SK-N-MC (cell line): Measurements from ENCODE around the gene WAC.

Source experiments
- DNase-seq: peaks from one replicate; pipeline ENCODE4 v3.0.0-alpha.2; 2011; ENCODE audit warnings: low read depth, low spot score
- H3K27ac ChIP-seq: fragments of 200-600 bp; sonication (generic); 2 replicates; pipeline ENCODE4 v1.5.1; 2016; ENCODE audit warnings: mixed run types
- H3K36me3 ChIP-seq: fragments of 200-600 bp; sonication (generic); 2 replicates; pipeline ENCODE4 v1.6.1; 2017; ENCODE audit warnings: antibody characterized with exemption, low read length, mixed read lengths; ENCODE audit not compliant: insufficient read depth
- H3K4me3 ChIP-seq: fragments of 200-600 bp; sonication (generic); 2 replicates; pipeline ENCODE4 v1.5.1; 2016
- H3K9ac ChIP-seq: fragments of 200-600 bp; sonication (generic); 2 replicates; pipeline ENCODE4 v1.8.0; 2017; ENCODE audit warnings: mixed run types, mixed read lengths; ENCODE audit not compliant: insufficient read length
- H3K9me3 ChIP-seq: fragments of 200-600 bp; sonication (generic); 2 replicates; pipeline ENCODE4 v1.6.1; 2017; ENCODE audit warnings: low read depth, mild to moderate bottlenecking, antibody characterized with exemption, low read length, moderate library complexity, mixed read lengths
- EZH2 ChIP-seq: fragments of 200-600 bp; sonication (generic); IDR thresholded peaks from one replicate; pipeline ENCODE4 v1.6.1; 2017; ENCODE audit warnings: antibody characterized with exemption
- FOXP2 ChIP-seq: optimal IDR thresholded peaks from 2 replicates; pipeline ENCODE3; 2011; ENCODE audit warnings: mild to moderate bottlenecking, moderate library complexity; ENCODE audit not compliant: insufficient read depth; ENCODE audit errors: extremely low read length, control extremely low read depth
- POLR2AphosphoS5 ChIP-seq: IDR thresholded peaks from 2 replicates; pipeline ENCODE4 v1.6.1; 2012; ENCODE audit warnings: mild to moderate bottlenecking, low read depth, low read length, borderline replicate concordance

The WAC gene

DNA sequence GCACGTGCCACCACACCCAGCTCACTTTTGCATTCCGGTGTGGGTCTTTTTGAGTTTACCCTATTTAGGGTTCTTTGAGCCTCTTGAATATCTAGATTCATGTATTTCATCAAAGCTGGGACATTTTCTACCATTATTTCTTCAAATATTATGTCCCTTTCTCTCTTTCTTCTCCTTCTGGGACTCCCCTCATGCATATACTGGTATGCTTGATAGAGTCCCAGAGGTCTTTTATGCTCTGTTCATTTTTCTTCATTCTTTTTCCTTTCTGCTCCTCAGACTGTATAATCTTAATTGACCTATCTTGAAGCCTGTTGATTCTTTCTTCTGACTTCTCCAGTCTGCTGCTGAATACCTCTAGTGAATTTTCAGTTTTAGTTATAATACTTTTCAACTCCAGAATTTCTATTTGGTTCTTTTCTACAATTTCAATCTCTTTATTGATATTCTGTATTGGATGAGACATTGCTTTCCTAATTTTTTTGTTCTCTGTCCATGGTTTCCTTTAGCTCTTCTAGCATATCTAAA is 9.1 kb upstream of the WAC start:
- no peak for DNase-seq
- Histone ChIP-seq H3K9ac (no peak overlapping the region), H3K27ac (no peak overlapping the region), H3K9me3 (no peaks in the 10 kb centered on the region), H3K4me3 (no peak overlapping the region), H3K36me3 (peaks cover 11% of the 10 kb centered on the region; the same call in 1 of the 2 replicates)
- TF ChIP-seq EZH2 (no peak), FOXP2 (no peak), POLR2AphosphoS5 (no peak)

- Histone ChIP-seq H3K9ac (no peak overlapping the region), H3K4me3 (no peak overlapping the region; the same call in 1 of the 2 replicates), H3K36me3 (peaks cover 20% of the 10 kb centered on the region), H3K9me3 (no peaks in the 10 kb centered on the region), H3K27ac (no peak overlapping the region)
- DNase-seq, result no peak
- TF ChIP-seq EZH2, result no peak
- TF ChIP-seq POLR2AphosphoS5, result no peak
- TF ChIP-seq FOXP2, result no peak
Measured at GRCh38 chr10:28530751-28531150, 2.2 kb upstream of the WAC start.

DNA sequence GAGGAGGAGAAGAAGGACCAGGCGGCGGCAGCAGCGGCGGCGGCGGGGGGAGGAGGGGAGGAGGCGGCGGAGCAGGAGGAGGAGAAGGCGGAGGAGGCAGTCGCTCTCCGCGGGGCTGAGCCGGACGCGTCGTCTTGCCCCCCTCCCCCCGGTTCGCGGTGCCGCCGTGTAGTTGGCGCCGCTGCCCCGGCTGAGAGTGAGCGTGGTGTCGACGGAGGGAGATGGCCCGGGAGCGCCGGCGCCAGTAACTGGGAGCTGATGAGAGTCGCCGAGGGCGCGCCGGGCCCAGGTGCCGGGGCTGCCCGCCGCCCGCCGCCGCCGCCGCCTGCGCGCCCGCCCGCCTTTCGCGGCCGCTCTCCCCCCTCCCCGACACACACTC is 257 bp downstream of the WAC start:
- H3K9me3 ChIP-seq, result no peaks in the 10 kb centered on the region
- peak overlapping the region; percentile 97; the same call in 1 of the 2 replicates for H3K27ac ChIP-seq
- TF ChIP-seq POLR2AphosphoS5 (no peak), EZH2 (no peak), FOXP2 (no peak)
- H3K4me3 ChIP-seq, result peak overlapping the region; percentile 81
- peak overlapping the region; percentile 96 for H3K9ac ChIP-seq
- peaks cover 43% of the 10 kb centered on the region for H3K36me3 ChIP-seq
- no peak for DNase-seq

GRCh38 chr10:28533571-28534304 is 820 bp downstream of the WAC start:
- no peak for DNase-seq
- Histone ChIP-seq H3K36me3 (peaks cover 46% of the 10 kb centered on the region), H3K4me3 (peak overlapping the region; percentile 95), H3K9ac (peak overlapping the region; percentile 99), H3K27ac (peak overlapping the region; percentile 84), H3K9me3 (no peaks in the 10 kb centered on the region)
- no peak for TF ChIP-seq POLR2AphosphoS5
- TF ChIP-seq FOXP2, result no peak
- no peak for TF ChIP-seq EZH2

- H3K9me3 ChIP-seq, result no peaks in the 10 kb centered on the region
- DNase-seq, result no peak
- H3K27ac ChIP-seq, result no peak overlapping the region
- H3K9ac ChIP-seq, result peak overlapping the region; percentile 99
- TF ChIP-seq FOXP2 (no peak), EZH2 (no peak), POLR2AphosphoS5 (no peak)
- H3K4me3 ChIP-seq, result no peak overlapping the region
- H3K36me3 ChIP-seq, result peaks cover 65% of the 10 kb centered on the region
Measured at GRCh38 chr10:28535846-28536245, 2.9 kb downstream of the WAC start.

- Histone ChIP-seq H3K9ac (no peak overlapping the region), H3K9me3 (no peaks in the 10 kb centered on the region), H3K27ac (no peak overlapping the region), H3K4me3 (no peak overlapping the region), H3K36me3 (peaks cover 92% of the 10 kb centered on the region)
- TF ChIP-seq POLR2AphosphoS5, result no peak
- TF ChIP-seq FOXP2, result no peak
- no peak for TF ChIP-seq EZH2
- no peak for DNase-seq
Measured at GRCh38 chr10:28538595-28538994, 5.7 kb downstream of the WAC start.

GRCh38 chr10:28540145-28540544 is 7.2 kb downstream of the WAC start:
- Histone ChIP-seq H3K4me3 (no peak overlapping the region), H3K9me3 (no peaks in the 10 kb centered on the region), H3K36me3 (peaks cover 91% of the 10 kb centered on the region), H3K9ac (peak overlapping the region; percentile 15), H3K27ac (0 out of 2 replicates have a peak overlapping the region, but pooled peaks have one; percentile 36)
- TF ChIP-seq FOXP2 (no peak), EZH2 (no peak), POLR2AphosphoS5 (no peak)
- no peak for DNase-seq

DNA sequence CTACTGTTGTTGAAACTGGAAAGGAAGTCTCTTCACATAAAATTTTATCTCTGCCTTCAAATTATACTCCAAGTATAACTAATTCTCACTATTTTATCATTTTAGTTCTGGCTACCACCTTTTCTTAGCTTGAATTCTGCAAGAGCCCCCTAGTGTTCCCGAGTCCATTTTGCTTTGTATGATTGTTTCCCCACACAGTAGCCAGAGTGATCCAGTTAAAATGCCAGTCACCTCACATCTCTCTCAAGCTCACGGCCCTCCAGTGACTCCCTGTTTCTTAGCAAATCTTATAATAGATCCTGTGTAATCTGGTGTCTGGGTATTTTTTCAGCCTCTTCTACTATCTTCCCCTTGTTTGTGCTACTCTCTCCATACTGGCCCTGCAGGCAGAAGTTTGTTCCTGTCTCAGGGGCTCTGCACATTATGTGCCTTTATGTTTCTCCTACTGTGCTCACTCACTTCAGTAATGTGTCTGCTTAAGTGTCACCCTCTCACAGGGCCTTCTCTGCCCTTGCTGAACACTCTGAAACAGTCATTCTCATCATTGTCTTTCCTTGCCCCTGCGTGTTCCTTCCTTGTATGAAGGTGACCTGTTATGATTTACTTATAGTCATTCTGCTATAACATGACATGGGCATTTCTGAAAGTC is 8.9 kb downstream of the WAC start:
- Histone ChIP-seq H3K9ac (no peak overlapping the region), H3K27ac (no peak overlapping the region), H3K4me3 (no peak overlapping the region), H3K36me3 (peaks cover 85% of the 10 kb centered on the region), H3K9me3 (no peaks in the 10 kb centered on the region)
- TF ChIP-seq FOXP2 (no peak), POLR2AphosphoS5 (no peak), EZH2 (no peak)
- no peak for DNase-seq

DNA sequence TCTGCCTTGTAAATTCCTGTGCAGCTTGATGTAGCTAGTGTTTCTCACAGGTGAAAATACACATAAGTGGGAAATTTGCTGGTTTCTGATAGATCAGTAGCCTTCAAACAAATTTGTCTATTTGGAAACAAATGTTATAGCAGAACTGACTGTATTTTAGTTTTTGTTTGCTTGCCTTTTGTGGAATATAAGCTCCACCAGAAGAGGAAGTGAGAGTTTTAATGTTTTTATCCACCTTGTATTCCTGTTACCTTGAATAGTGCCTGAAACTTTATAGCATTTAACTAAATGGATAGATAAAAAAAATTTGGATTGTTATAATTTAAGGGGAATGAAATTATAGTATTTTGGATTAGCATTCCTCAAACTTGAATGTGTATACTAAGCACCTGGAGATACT is 9.8 kb downstream of the WAC start:
- Histone ChIP-seq H3K9ac (no peak overlapping the region), H3K27ac (peak overlapping the region; percentile 9; the same call in 1 of the 2 replicates), H3K9me3 (no peaks in the 10 kb centered on the region), H3K36me3 (peaks cover 76% of the 10 kb centered on the region), H3K4me3 (no peak overlapping the region)
- TF ChIP-seq EZH2, result no peak
- DNase-seq, result no peak
